SH-SY5Y (cell line): ENCODE measurements around the gene RGS7.

Experiments used
- GATA2 ChIP-seq: IDR thresholded peaks from 2 replicates; pipeline ENCODE4 v1.6.1; 2011; ENCODE audit warnings: mild to moderate bottlenecking, low read depth, low read length
- GATA3 ChIP-seq: IDR thresholded peaks from 2 replicates; pipeline ENCODE4 v1.6.1; 2011; ENCODE audit warnings: low read depth, mild to moderate bottlenecking, low read length, moderate library complexity

DNA sequence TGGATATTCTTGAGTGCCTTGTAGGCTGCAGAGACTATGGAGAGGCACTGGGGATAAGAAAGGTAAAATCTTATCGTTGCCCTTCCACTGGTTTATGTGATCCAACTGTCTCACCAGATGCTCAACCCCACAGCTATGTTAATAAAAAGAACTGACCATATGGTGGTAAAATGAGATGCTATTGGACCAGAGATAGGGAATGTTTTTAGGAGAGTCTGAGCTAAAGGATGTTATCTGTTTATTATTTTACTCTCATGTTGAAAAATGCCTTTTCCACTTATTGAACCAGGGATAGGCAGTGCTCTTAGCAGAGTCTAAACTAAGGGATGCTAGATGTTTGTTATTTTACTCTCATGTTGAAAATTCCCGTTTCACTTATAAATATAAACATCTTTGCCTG is 572.2 kb downstream of the RGS7 start:
- no peak for TF ChIP-seq GATA2
- no peak for TF ChIP-seq GATA3
